CD8-positive, alpha-beta memory T cell (primary cell): ENCODE measurements around the gene GPX7. TPM values are rescaled to one million over a fixed set of nuclear protein-coding genes. Genes with fewer than 3 reads are reported as not detected.

ENCODE experiments used
- CTCF ChIA-PET: fragments of 350-600 bp; sonication (Branson Sonifier 250); formaldehyde crosslinking; loops from one replicate; lab custom pipeline; 2021; ENCODE audit warnings: antibody characterized with exemption; lab: Charles Lee
- POLR2A ChIA-PET: fragments of 350-600 bp; sonication (Branson Sonifier 250); formaldehyde crosslinking; loops from one replicate; lab custom pipeline; 2021; ENCODE audit warnings: antibody characterized with exemption; lab: Charles Lee
- DNase-seq, 5 donors: peaks; one replicate each; pipeline versions ENCODE4 v3.0.0 to v3.0.0-alpha.2; 2020 to 2022; ENCODE audit warnings: mixed read lengths in 1 of 5
- H3K27ac ChIP-seq: one replicate; pipeline ENCODE4 v1.7.0; 2013; ENCODE audit warnings: low read depth, mild to moderate bottlenecking, low read length, moderate library complexity
- H3K27me3 ChIP-seq: 2 replicates; pipeline ENCODE4 v1.7.0; 2013; ENCODE audit warnings: low read length, mild to moderate bottlenecking; ENCODE audit not compliant: insufficient read depth, poor library complexity, severe bottlenecking
- H3K36me3 ChIP-seq: 2 replicates; pipeline ENCODE4 v1.7.0; 2013; ENCODE audit warnings: mild to moderate bottlenecking, low read length, moderate library complexity; ENCODE audit not compliant: insufficient read depth
- H3K4me1 ChIP-seq: 2 replicates; pipeline ENCODE4 v1.7.0; 2013; ENCODE audit warnings: mild to moderate bottlenecking, low read length, moderate library complexity; ENCODE audit not compliant: insufficient read depth
- H3K4me3 ChIP-seq: 2 replicates; pipeline ENCODE4 v1.7.0; 2013; ENCODE audit warnings: mild to moderate bottlenecking, low read length
- H3K9me3 ChIP-seq: 2 replicates; pipeline ENCODE4 v1.7.0; 2013; ENCODE audit warnings: mild to moderate bottlenecking, low read length
- H3K27ac Mint-ChIP-seq, 8 donors: one replicate each; pipeline ENCODE4 v1.8.0; 2020 to 2021; ENCODE audit warnings: mixed read lengths in 8 of 8, mild to moderate bottlenecking in 6 of 8, inconsistent platforms in 3 of 8, moderate library complexity in 3 of 8
- H3K27me3 Mint-ChIP-seq, 2 donors: one replicate each; pipeline ENCODE4 v1.8.0; 2020 to 2021; ENCODE audit warnings: mixed read lengths in 2 of 2, mild to moderate bottlenecking in 1 of 2, moderate library complexity in 1 of 2
- H3K36me3 Mint-ChIP-seq, 3 donors: one replicate each; pipeline ENCODE4 v1.8.0; 2020 to 2021; ENCODE audit warnings: mixed read lengths in 3 of 3, inconsistent platforms in 1 of 3, mild to moderate bottlenecking in 1 of 3
- H3K4me1 Mint-ChIP-seq, 3 donors: one replicate each; pipeline ENCODE4 v1.8.0; 2020 to 2021; ENCODE audit warnings: mixed read lengths in 3 of 3, inconsistent platforms in 1 of 3, mild to moderate bottlenecking in 1 of 3
- H3K4me3 Mint-ChIP-seq, 7 donors: one replicate each; pipeline ENCODE4 v1.8.0; 2020 to 2021; ENCODE audit warnings: mixed read lengths in 7 of 7, mild to moderate bottlenecking in 6 of 7, moderate library complexity in 4 of 7, inconsistent platforms in 2 of 7
- H3K9me3 Mint-ChIP-seq, 5 donors: one replicate each; pipeline ENCODE4 v1.8.0; 2020 to 2022; ENCODE audit warnings: mixed read lengths in 5 of 5, mild to moderate bottlenecking in 3 of 5, moderate library complexity in 2 of 5, inconsistent platforms in 1 of 5
- polyA plus RNA-seq: library from polyadenylated mRNA; unstranded; fragments of 300-500 nt; fragmentation: Illumina TruSeq; gene quantifications from one replicate; pipeline ENCODE4 v1.2.3, GENCODE V29; 2021
- total RNA-seq, 2 experiments: library from RNA; stranded (reverse); gene quantifications; one replicate each; pipeline ENCODE4 v1.2.3, GENCODE V29; 2021

GPX7 gene
- total and polyA plus RNA-seq, 3 experiments from 2014 or later = 29.9 to 31.9 (median 30.0) TPM

DNA sequence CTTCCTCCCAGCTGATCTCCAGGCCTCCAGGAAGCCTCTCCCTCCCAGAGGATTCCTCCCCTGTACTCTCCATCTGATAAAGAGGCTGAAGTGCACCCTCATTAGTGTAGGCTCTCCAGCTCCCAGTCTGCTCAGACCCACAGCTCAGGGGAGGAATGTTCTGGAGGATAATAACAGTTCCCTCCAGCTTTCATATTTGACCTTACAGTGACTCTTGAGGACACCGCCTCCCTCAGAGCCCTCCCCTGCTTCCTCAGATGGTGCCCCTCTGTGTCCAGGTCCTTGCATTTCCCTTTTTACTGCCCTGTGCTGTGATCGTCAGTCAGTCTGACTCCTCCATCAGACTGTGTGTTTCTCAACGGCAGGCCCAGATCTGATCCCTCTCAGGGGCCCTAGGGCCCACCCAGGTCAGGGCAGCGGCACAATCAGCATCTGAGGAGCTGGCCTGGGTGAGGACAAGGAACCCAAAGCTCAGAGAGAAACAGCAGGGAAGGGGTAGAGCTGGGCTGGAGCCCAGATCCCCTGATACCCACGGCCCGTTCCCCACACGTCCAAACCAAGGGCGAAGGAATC, 29.7 kb downstream of the GPX7 start:
- H3K4me3 Mint-ChIP-seq = peak overlapping the region; percentile 81 to 96 (median 93)
- H3K9me3 ChIP-seq = no peaks in the 10 kb centered on the region
- no peaks in the 10 kb centered on the region for H3K9me3 Mint-ChIP-seq

DNA sequence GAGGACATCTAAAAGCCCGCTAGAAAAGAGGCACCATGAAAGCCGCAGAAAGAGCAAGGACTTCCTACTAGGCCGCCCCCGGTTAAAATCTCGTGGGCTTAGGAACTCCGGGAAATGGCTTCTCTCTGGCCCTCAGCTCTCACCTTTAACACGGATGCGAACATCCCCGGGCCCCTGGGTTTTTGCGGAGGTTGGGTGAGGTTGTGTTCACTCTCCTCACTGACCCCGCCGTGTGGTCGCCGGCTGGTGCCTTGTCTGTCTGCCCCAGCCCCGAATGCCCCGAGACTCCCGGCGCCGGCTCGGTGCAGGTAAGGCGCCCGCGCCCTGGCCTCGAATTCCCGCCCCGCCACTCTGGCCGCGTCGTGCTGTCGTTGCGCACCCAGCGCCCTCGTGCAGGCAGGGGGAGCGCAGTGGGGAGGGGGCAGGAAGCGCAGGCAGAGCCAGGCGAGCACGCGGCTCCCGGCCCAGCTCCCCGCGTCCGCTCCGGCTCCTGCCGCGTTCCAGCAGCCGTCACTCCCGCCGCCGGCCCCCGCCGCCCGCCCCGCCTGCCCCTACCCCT, 30.6 kb downstream of the GPX7 start, which contains the start of gene SHISAL2A:
TSS of gene SHISAL2A (plus strand) at position 437 of the 559 bp plus-strand sequence. CDS start 326 bp downstream, outside the sequence.
- no peaks in the 10 kb centered on the region for H3K36me3 ChIP-seq
- Mint-ChIP-seq H3K36me3 (peaks cover 0 to 19% (median 2%) of the 10 kb centered on the region in 3 donors), H3K27me3 (no peaks in the 10 kb centered on the region), H3K9me3 (no peaks in the 10 kb centered on the region), H3K4me1 (peaks cover 66 to 76% (median 68%) of the 10 kb centered on the region in 3 donors), H3K27ac (peak within 1 kb of the TSS; percentile 96 to 100 (median 99)), H3K4me3 (peak within 1 kb of the TSS; percentile 81 to 96 (median 93))
- no peaks in the 10 kb centered on the region for H3K9me3 ChIP-seq
- ChIA-PET CTCF (interaction anchor here (0.7 to 2.4 kb wide), 9 partner anchors 8 to 267 kb away, joined by 3 to 14 read pairs (median 4); partner anchors contain the start of genes CC2D1B and GPX7), POLR2A (interaction anchor here (0.5 to 2.1 kb wide), 11 partner anchors 13 to 748 kb away, joined by 3 to 13 read pairs (median 5); partner anchors contain the start of gene TUT4)
- H3K4me1 ChIP-seq = peaks cover 75% of the 10 kb centered on the region
- H3K4me3 ChIP-seq = peak within 1 kb of the TSS; percentile 66
- no peaks in the 10 kb centered on the region for H3K27me3 ChIP-seq
- DNase-seq = peak; percentile 50 to 83 (median 74)
- peak within 1 kb of the TSS; percentile 65 for H3K27ac ChIP-seq

More for the DNA sequence above, 29.7 kb downstream of the GPX7 start:
- no peaks in the 10 kb centered on the region for H3K36me3 ChIP-seq
- H3K27ac Mint-ChIP-seq = peak overlapping the region; percentile 96 to 99 (median 98)
- H3K36me3 Mint-ChIP-seq = peaks cover 0 to 19% (median 4%) of the 10 kb centered on the region in 3 donors
- H3K27me3 ChIP-seq = no peaks in the 10 kb centered on the region
- H3K27ac ChIP-seq = peak overlapping the region; percentile 58
- peaks cover 65 to 76% (median 68%) of the 10 kb centered on the region in 3 donors for H3K4me1 Mint-ChIP-seq
- peak overlapping the region; percentile 58 for H3K4me3 ChIP-seq
- CTCF ChIA-PET = interaction anchor here (1.0 to 2.4 kb wide), 4 partner anchors 9 to 54 kb away, joined by 4 to 14 read pairs (median 6); partner anchors contain the start of gene GPX7
- POLR2A ChIA-PET = interaction anchor here (1.1 to 2.1 kb wide), 3 partner anchors 25 to 79 kb away, joined by 3 to 6 read pairs (median 6); partner anchors contain the start of gene TUT4
- H3K4me1 ChIP-seq = peaks cover 65% of the 10 kb centered on the region
- peak in 1 of 5 donors; percentile 7 for DNase-seq
- no peaks in the 10 kb centered on the region for H3K27me3 Mint-ChIP-seq

DNA sequence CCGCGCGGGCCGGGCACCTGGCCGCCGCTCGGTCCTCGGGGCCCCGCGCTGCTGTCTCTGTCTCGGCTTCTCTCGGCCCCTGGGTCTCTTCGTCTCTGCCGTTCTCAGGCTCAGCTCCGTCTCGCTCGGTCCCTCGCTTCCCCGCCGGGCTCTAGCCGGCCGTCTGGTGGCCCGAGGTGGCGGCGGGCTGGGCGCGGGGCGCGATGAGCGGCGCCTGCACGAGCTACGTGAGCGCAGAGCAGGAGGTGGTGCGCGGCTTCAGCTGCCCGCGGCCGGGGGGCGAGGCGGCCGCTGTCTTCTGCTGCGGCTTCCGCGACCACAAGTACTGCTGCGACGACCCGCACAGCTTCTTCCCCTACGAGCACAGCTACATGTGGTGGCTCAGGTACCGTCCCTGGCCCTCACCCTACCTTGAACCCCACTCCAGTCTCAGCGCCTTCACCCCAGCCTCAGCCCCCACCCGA, 31.2 kb downstream of the GPX7 start:
- Histone ChIP-seq H3K27ac (peak overlapping the region; percentile 65), H3K27me3 (no peaks in the 10 kb centered on the region), H3K9me3 (no peaks in the 10 kb centered on the region), H3K36me3 (no peaks in the 10 kb centered on the region), H3K4me3 (peak overlapping the region; percentile 66), H3K4me1 (peaks cover 80% of the 10 kb centered on the region)
- ChIA-PET CTCF (interaction anchor here (0.7 to 2.4 kb wide), 8 partner anchors 18 to 268 kb away, joined by 3 to 14 read pairs (median 3); partner anchors contain the start of genes CC2D1B, GPX7 and TUT4), POLR2A (interaction anchor here (0.5 to 2.1 kb wide), 9 partner anchors 19 to 749 kb away, joined by 3 to 13 read pairs (median 5); partner anchors contain the start of gene TUT4)
- peak overlapping the region; percentile 81 to 96 (median 92) for H3K4me3 Mint-ChIP-seq
- H3K27me3 Mint-ChIP-seq = no peaks in the 10 kb centered on the region
- peak; percentile 23 to 65 (median 50) for DNase-seq
- H3K27ac Mint-ChIP-seq = peak overlapping the region; percentile 94 to 100 (median 99)
- no peaks in the 10 kb centered on the region for H3K9me3 Mint-ChIP-seq
- H3K4me1 Mint-ChIP-seq = peaks cover 71 to 79% (median 72%) of the 10 kb centered on the region in 3 donors
- H3K36me3 Mint-ChIP-seq = peaks cover 3 to 21% (median 3%) of the 10 kb centered on the region in 3 donors

DNA sequence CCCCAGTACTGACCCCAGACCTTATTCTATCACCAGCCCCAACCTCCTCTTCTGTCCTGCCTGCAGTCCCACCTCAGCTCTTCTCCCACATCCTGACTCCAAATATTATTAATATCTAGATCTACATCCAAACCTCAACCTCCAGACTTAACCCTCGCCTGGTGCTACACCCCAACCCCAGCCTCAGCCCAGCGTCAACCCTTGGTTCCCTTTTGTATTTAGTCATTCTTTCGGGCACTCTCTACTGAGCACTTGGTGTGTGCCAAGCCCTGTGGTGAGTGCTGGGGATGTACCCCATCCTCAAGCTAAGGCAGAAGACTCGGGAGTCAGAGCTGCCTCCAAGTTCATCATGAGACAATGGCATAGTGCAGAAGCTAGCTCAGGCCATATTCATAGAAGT, 31.9 kb downstream of the GPX7 start:
- DNase-seq = peak in 1 of 5 donors; percentile 12
- POLR2A ChIA-PET = interaction anchor here (1.3 to 1.4 kb wide), 3 partner anchors 29 to 210 kb away, joined by 4 to 13 read pairs (median 5); partner anchors contain the start of gene TUT4
- peak overlapping the region; percentile 66 for H3K4me3 ChIP-seq
- Mint-ChIP-seq H3K27ac (peak overlapping the region; percentile 94 to 100 (median 99)), H3K27me3 (no peaks in the 10 kb centered on the region), H3K4me3 (peak overlapping the region; percentile 81 to 96 (median 92)), H3K4me1 (peaks cover 76 to 84% (median 77%) of the 10 kb centered on the region in 3 donors), H3K9me3 (no peaks in the 10 kb centered on the region), H3K36me3 (peaks cover 5 to 25% (median 5%) of the 10 kb centered on the region in 3 donors)
- H3K4me1 ChIP-seq = peaks cover 88% of the 10 kb centered on the region
- H3K36me3 ChIP-seq = no peaks in the 10 kb centered on the region
- CTCF ChIA-PET = interaction anchor here (1.1 kb wide), 1 partner anchor 28 kb away, joined by 4 read pairs; no protein-coding TSS in a partner anchor
- peak overlapping the region; percentile 65 for H3K27ac ChIP-seq
- no peaks in the 10 kb centered on the region for H3K9me3 ChIP-seq
- H3K27me3 ChIP-seq = no peaks in the 10 kb centered on the region

DNA sequence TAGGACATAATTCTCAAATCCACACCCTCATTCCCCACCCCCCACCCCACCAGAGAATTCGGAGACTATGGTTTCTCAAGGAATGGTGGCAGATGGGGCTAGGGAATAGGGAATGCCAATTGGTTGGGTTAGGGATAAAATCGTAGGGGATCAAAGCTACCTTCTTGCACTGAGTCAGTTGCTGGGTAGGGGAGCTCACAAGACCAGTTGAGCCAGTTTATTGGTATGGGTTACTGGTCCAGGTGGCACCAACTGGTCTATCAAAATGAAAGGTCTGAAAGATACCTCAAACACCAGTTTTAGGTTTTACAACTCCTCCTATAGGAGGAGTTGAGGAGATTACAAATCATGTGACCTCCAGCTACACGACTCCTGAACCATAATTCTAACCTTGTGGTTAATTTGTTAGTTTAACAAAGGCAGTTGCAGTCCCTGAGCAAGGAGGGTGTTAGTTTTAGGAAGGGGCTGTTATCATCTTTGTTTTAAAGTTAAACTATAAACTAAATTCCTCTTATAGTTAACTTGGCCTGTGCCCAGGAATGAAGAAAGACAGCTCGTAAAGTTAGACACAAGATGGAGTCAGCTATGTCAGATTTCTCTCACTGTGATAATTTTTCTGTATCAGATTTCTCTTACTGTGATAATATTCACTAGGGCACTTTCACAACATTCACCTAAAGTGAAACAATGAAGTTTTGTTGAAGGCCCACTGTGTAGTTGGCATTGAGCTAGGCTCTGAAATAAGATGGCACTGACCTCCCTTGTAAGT, 33.3 kb downstream of the GPX7 start:
- Histone ChIP-seq H3K27ac (no peak overlapping the region), H3K4me3 (peak overlapping the region; percentile 66), H3K9me3 (no peaks in the 10 kb centered on the region), H3K36me3 (no peaks in the 10 kb centered on the region), H3K4me1 (peaks cover 89% of the 10 kb centered on the region), H3K27me3 (no peaks in the 10 kb centered on the region)
- no peaks in the 10 kb centered on the region for H3K9me3 Mint-ChIP-seq
- no peaks in the 10 kb centered on the region for H3K27me3 Mint-ChIP-seq
- H3K36me3 Mint-ChIP-seq = peaks cover 5 to 26% (median 7%) of the 10 kb centered on the region in 3 donors
- peak in 2 of 5 donors; percentile 28 to 52 for DNase-seq
- H3K4me3 Mint-ChIP-seq = peak overlapping the region; percentile 81 to 96 (median 92)
- ChIA-PET POLR2A (interaction anchor here (0.5 to 2.9 kb wide), 6 partner anchors 16 to 197 kb away, joined by 3 to 18 read pairs (median 4); partner anchors contain the start of genes GPX7 and TUT4), CTCF (interaction anchor here (1.0 to 1.5 kb wide), 3 partner anchors 9 to 50 kb away, joined by 3 read pairs; no protein-coding TSS in a partner anchor)
- H3K27ac Mint-ChIP-seq = peak overlapping the region; percentile 94 to 100 (median 98)
- H3K4me1 Mint-ChIP-seq = peaks cover 75 to 81% (median 78%) of the 10 kb centered on the region in 3 donors

DNA sequence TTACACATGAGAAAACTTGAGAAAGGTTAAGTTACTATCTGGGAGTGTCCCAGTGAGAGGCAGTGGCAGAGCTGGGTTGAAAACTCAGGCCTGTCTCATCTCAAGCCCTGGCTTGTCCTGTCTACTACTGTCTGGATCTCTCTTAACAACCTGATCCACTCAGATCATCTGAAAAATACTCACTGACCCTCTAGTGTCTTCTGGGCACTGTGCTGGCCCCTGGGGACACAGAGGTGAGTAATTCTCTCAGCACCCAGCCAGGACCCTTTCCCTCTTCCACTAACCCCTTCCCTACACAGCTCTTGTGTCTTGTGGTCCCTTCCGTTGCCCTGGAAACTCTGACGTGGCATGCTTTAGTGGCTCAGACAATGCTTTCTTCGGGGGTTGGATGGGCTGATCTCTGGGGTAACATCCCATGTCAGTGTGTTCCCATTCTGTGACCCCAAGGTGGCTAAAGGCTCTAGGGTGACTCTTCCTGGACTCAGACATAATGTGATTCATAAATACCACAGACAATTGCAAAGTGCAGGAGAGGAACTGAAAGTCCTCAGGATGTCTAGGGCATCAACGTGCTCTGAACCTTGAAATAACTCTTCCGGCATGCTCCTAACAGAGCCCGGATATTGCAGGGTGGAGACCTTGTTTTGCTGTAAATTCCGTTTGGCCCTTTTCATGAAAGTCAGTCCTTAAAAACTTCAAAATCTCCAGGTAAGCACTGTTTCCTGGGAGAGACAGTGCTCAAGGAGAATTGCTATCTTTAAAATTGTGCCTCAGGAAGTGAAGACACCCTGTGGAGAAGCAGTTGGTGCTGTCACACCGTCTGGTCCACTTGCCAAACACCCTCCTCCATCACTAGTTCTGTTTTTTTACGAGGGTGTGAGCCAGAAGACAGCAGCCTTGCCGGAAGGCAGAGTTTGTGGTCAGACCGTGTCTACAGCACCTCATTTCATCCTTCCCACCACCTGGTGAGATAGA, 34.8 kb downstream of the GPX7 start:
- ChIA-PET POLR2A (interaction anchor here (0.6 to 2.9 kb wide), 5 partner anchors 12 to 84 kb away, joined by 3 to 18 read pairs (median 3); partner anchors contain the start of gene TUT4), CTCF (interaction anchor here (1.2 kb wide), 2 partner anchors 30 to 106 kb away, joined by 3 read pairs; no protein-coding TSS in a partner anchor)
- no peaks in the 10 kb centered on the region for H3K9me3 Mint-ChIP-seq
- H3K4me3 Mint-ChIP-seq = peak overlapping the region; percentile 78 to 91 (median 84)
- Histone ChIP-seq H3K36me3 (no peaks in the 10 kb centered on the region), H3K4me3 (peak overlapping the region; percentile 13), H3K27me3 (no peaks in the 10 kb centered on the region), H3K4me1 (peaks cover 89% of the 10 kb centered on the region), H3K9me3 (no peaks in the 10 kb centered on the region), H3K27ac (peak overlapping the region; percentile 81)
- peaks cover 5 to 30% (median 12%) of the 10 kb centered on the region in 3 donors for H3K36me3 Mint-ChIP-seq
- H3K27ac Mint-ChIP-seq = peak overlapping the region; percentile 98 to 100 (median 100)
- DNase-seq = peak; percentile 57 to 90 (median 87)
- no peaks in the 10 kb centered on the region for H3K27me3 Mint-ChIP-seq
- peaks cover 78 to 84% (median 81%) of the 10 kb centered on the region in 3 donors for H3K4me1 Mint-ChIP-seq
